ENCODE results near the gene SERF1A.
"Not testable (repeated sequence)": the region's sequence is repeated elsewhere in the genome, so short reads cannot be mapped to it uniquely, and the experiment has no call there.

The SERF1A gene

GRCh38 chr5:70900533-70901271, at the start of gene SERF1A:
TSS of gene SERF1A (plus strand) at chr5:70900669. CDS start at chr5:70900870, 201 bp downstream.
- not testable (repeated sequence) for DNase-seq

- not testable (repeated sequence) for DNase-seq
Observed at GRCh38 chr5:70866778-70867177, 33.7 kb upstream of the SERF1A start.

DNA sequence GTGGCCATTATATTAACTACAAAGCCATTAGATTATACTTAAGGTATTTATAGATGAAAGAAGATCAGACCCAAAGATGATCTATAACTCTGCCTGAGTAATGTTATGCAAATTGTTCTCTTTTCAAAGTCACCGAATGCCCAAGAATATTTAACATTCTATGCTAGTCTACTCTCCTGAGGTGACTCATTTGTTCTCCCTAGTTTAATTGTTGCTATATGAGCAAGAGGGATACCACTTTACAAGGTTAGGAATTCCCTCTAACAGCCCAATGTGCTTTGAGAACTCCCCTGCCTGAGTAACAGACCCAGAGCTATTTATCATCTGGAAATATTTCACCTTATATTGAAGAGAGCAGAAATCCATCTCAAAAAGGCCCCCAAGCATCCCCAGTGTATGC, 29.8 kb upstream of the SERF1A start:
- not testable (repeated sequence) for DNase-seq

DNA sequence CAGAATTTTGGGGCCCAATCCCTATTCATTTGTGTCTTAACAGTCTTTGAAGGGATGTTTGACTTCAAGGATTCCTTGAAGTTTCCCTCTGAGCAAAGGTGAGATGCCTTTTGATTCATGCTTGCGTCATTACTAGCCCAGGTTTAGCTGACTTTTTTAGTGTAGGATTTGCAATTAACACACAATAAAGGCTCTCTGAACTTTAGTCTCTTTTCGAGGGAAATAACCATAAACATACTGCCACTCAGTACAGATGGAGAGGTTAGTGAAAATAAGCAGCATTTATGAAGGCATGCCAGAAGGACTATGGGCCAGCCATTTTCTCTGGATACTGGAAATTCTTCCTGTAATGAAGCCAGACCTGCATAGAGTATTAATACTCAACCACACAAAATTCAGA, 4.4 kb upstream of the SERF1A start:
- not testable (repeated sequence) for DNase-seq

GRCh38 chr5:70901272-70901571, 753 bp downstream of the SERF1A start:
- DNase-seq, result not testable (repeated sequence)

- DNase-seq, result not testable (repeated sequence)
Observed at GRCh38 chr5:70906624-70907023, 6.2 kb downstream of the SERF1A start.

- DNase-seq, result not testable (repeated sequence)
Observed at GRCh38 chr5:70916829-70917228, 16.4 kb downstream of the SERF1A start.

DNA sequence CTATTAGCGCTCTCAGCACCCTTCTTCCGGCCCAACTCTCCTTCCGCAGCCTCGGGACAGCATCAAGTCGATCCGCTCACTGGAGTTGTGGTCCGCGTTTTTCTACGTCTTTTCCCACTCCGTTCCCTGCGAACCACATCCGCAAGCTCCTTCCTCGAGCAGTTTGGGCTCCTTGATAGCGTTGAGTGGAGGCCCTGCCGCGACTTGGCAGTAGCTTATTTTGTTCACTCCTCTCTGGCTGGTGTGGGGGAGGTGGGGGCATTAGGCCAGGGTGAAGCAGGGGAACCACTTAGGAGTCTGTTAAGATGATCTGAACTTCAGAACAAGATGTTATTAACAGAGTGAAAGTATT, 24.7 kb downstream of the SERF1A start:
- DNase-seq, result not testable (repeated sequence)

DNA sequence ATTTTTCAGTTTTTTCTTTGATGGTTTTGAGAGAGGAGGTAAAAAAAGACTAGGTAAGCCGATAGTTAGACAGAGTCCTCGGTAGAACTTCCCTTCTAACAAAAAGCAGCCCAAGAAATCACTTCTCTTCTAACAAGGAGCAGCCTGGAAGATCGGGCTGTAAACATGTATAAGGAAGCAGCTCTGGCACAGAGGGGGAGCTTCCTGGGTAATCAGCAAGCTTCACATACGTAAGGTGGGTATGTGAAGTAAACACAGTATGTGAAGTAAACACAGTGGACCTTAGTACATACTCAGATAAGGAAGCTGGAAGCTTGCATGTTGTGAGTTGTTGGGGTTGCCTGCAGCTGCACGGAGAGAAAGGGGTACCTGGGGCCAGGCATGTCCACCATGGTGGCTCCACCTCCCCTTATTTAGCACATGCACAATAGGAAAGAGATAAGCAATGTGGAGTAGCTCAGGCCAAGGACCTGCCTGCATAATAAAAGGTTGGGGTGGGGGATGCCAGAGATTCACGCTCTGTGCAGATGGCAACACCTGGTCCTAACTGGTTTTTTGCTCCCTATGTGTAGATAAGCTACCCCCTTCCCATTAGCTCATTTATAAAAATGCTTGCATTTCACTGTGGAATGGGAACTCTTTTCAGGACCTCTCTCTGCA, 31.4 kb downstream of the SERF1A start:
- DNase-seq, result not testable (repeated sequence)

- not testable (repeated sequence) for DNase-seq
Observed at GRCh38 chr5:70932560-70932959, 32.1 kb downstream of the SERF1A start.

DNA sequence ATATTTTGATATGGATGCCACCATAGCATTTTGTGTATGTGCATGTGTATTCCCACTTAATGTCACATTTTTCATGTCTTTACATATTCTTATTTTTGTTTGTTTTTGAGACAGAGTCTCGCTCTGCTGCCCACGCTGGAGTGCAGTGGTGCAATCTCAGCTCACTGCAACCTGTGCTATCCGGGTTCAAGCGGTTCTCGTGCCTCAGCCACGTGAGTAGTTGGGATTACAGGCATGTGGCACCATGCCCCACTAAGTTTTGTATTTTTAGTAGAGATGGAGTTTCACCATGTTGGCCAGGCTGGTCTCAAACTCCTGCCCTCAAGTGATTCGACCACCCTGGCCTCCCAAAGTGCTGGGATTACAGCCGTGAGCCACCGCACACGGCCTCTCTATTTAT, 52.6 kb downstream of the SERF1A start:
- DNase-seq, result not testable (repeated sequence)

Measured in COR-L47 (cell line).